ENCODE data around the gene MRPS30.

DNA sequence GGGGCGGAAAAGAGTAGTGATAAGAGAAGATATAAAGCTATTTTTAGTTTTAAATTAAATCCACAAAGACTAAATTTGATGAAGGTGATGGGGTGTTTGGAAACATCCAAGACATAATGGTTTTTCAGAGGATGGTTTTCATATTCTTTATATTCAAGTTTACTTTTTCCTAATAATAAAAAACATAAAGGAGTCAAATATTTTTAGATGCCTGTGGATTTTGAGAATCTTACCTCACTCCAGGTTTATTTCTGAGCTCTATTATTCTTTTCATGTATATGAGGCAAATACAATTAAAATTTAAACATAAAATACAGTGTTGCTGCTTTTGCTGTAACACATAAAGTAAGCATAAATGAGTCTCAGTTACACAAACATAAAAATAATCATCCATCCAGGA, 22.2 kb downstream of the MRPS30 start:
- TF ChIP-seq CTCF (conservative IDR thresholded peaks at IDR 0.05; ENCODE audit: low read length) (no peak), EZH2phosphoT487 (IDR thresholded peaks at IDR 0.05; ENCODE audit: borderline replicate concordance) (no peak)

All from Loucy (cell line).